Vagina (tissue), 2 donors: ENCODE data around the gene SAG. TPM values are rescaled to one million over a fixed set of nuclear protein-coding genes. Genes with fewer than 3 reads are reported as not detected.

Source experiments
- DNase-seq, 2 donors: peaks; one replicate each; pipeline ENCODE4 v3.0.0-alpha.2; 2017; ENCODE audit errors: extremely low spot score in 2 of 2
- H3K27ac ChIP-seq: fragments of 200-600 bp; sonication (generic); one replicate; pipeline ENCODE4 v1.5.1; 2019
- H3K27me3 ChIP-seq: fragments of 200-600 bp; sonication (generic); one replicate; pipeline ENCODE4 v1.5.1; 2019
- H3K36me3 ChIP-seq, 2 donors: fragments of 200-600 bp; sonication (generic); one replicate each; pipeline ENCODE4 v1.5.1; 2017 to 2019
- H3K4me1 ChIP-seq: fragments of 200-600 bp; sonication (generic); one replicate; pipeline ENCODE4 v1.5.1; 2019
- H3K4me3 ChIP-seq, 2 donors: fragments of 200-600 bp; sonication (generic); 1 replicate in 1 of 2; 2 replicates in 1 of 2; pipeline ENCODE4 v1.5.1; 2016 to 2019
- H3K9me3 ChIP-seq: fragments of 200-600 bp; sonication (generic); one replicate; pipeline ENCODE4 v1.5.1; 2019
- POLR2A ChIP-seq, 2 donors: fragments of 450-650 bp; IDR thresholded peaks; one replicate each; pipeline ENCODE4 v1.6.1; 2017; ENCODE audit warnings: antibody characterized with exemption in 2 of 2, mild to moderate bottlenecking in 2 of 2, moderate library complexity in 2 of 2
- POLR2AphosphoS5 ChIP-seq, 2 donors: sonication (generic); formaldehyde crosslinking; IDR thresholded peaks; one replicate each; pipeline ENCODE4 v1.9.0; 2017; ENCODE audit warnings: antibody characterized with exemption in 2 of 2, mild to moderate bottlenecking in 2 of 2, low read depth in 1 of 2; ENCODE audit not compliant: insufficient read depth in 1 of 2
- intact Hi-C: fragments of 100-400 bp; cut with DNase I; formaldehyde crosslinking; loops from one replicate; pipeline ENCODE4 v1.15.1; 2023
- total RNA-seq: library from RNA; depleted of rRNA; stranded (reverse); fragments of >200 nt; gene quantifications from one replicate; pipeline ENCODE4 v1.2.3, GENCODE V29; 2016
- TF ChIP-seq, protein P1 (sequence below), 3 experiments: fragments of 450-650 bp in 2 of 3; fragments of 200-600 bp in 1 of 3; sonication (generic) in 1 of 3; IDR thresholded peaks; one replicate each; pipeline ENCODE4 v1.5.1; 2017 to 2019; ENCODE audit warnings: antibody characterized with exemption in 3 of 3, mild to moderate bottlenecking in 2 of 3, moderate library complexity in 2 of 3

SAG gene
- total RNA-seq, 1 donor from 2014 or later, result not detected

- no peak overlapping the region for H3K27ac ChIP-seq
- intact Hi-C loops, result no loop called here
- H3K27me3 ChIP-seq, result no peaks in the 10 kb centered on the region
- no peaks in the 10 kb centered on the region for H3K9me3 ChIP-seq
- DNase-seq, result no peak
- H3K4me1 ChIP-seq, result peaks cover 6% of the 10 kb centered on the region
- peaks cover 0 to 73% of the 10 kb centered on the region in 2 donors for H3K36me3 ChIP-seq
- TF ChIP-seq POLR2A (IDR thresholded peaks at IDR 0.05), result no peak
- TF ChIP-seq POLR2AphosphoS5 (IDR thresholded peaks at IDR 0.05; ENCODE audit: insufficient read depth in 1 of 2, low read depth in 1 of 2), result no peak
- TF ChIP-seq, protein P1, sequence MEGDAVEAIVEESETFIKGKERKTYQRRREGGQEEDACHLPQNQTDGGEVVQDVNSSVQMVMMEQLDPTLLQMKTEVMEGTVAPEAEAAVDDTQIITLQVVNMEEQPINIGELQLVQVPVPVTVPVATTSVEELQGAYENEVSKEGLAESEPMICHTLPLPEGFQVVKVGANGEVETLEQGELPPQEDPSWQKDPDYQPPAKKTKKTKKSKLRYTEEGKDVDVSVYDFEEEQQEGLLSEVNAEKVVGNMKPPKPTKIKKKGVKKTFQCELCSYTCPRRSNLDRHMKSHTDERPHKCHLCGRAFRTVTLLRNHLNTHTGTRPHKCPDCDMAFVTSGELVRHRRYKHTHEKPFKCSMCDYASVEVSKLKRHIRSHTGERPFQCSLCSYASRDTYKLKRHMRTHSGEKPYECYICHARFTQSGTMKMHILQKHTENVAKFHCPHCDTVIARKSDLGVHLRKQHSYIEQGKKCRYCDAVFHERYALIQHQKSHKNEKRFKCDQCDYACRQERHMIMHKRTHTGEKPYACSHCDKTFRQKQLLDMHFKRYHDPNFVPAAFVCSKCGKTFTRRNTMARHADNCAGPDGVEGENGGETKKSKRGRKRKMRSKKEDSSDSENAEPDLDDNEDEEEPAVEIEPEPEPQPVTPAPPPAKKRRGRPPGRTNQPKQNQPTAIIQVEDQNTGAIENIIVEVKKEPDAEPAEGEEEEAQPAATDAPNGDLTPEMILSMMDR (IDR thresholded peaks at IDR 0.05), result no peak
- H3K4me3 ChIP-seq, result no peak overlapping the region
Measured at GRCh38 chr2:233290051-233290845, 17.4 kb upstream of the SAG start.

DNA sequence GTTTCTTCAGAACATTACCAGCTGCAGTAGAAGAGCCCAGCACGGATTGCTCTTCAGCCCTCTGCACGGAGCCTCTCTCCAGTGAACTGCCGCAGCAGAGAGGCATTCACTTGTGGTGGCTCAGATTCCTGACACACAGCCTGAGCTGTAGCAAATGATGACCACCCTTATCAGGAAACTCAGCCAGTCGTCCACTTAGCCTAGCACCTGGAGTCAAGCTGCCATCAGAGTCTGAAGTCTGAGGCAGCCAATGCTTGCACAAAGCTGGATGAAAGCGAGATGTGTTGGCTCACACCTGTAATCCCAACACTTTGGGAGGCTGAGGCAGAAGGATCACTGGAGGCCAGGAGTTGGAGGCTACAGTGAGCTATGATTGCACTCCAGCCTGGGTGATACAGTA, 11.7 kb upstream of the SAG start:
- Histone ChIP-seq H3K4me1 (no peaks in the 10 kb centered on the region), H3K36me3 (peaks cover 0 to 44% of the 10 kb centered on the region in 2 donors), H3K9me3 (no peaks in the 10 kb centered on the region), H3K27me3 (no peaks in the 10 kb centered on the region), H3K27ac (no peak overlapping the region), H3K4me3 (no peak overlapping the region)
- intact Hi-C loops, result no loop called here
- no peak for DNase-seq
- no peak for TF ChIP-seq POLR2AphosphoS5 (IDR thresholded peaks at IDR 0.05; ENCODE audit: insufficient read depth in 1 of 2, low read depth in 1 of 2)
- no peak for TF ChIP-seq POLR2A (IDR thresholded peaks at IDR 0.05)
- TF ChIP-seq, protein P1 (IDR thresholded peaks at IDR 0.05), result no peak

GRCh38 chr2:233297076-233297475, 10.5 kb upstream of the SAG start:
- Histone ChIP-seq H3K27me3 (no peaks in the 10 kb centered on the region), H3K27ac (no peak overlapping the region), H3K4me3 (no peak overlapping the region), H3K9me3 (no peaks in the 10 kb centered on the region), H3K36me3 (peaks cover 0 to 32% of the 10 kb centered on the region in 2 donors), H3K4me1 (no peaks in the 10 kb centered on the region)
- intact Hi-C loops, result no loop called here
- DNase-seq, result no peak
- TF ChIP-seq, protein P1 (IDR thresholded peaks at IDR 0.05), result no peak
- TF ChIP-seq POLR2AphosphoS5 (IDR thresholded peaks at IDR 0.05; ENCODE audit: insufficient read depth in 1 of 2, low read depth in 1 of 2) (no peak), POLR2A (IDR thresholded peaks at IDR 0.05) (no peak)

- H3K36me3 ChIP-seq, result peaks cover 0 to 6% of the 10 kb centered on the region in 2 donors
- H3K9me3 ChIP-seq, result no peaks in the 10 kb centered on the region
- no peaks in the 10 kb centered on the region for H3K27me3 ChIP-seq
- intact Hi-C loops, result no loop called here
- H3K4me3 ChIP-seq, result no peak overlapping the region
- H3K27ac ChIP-seq, result no peak overlapping the region
- no peaks in the 10 kb centered on the region for H3K4me1 ChIP-seq
- DNase-seq, result no peak
- TF ChIP-seq POLR2A (IDR thresholded peaks at IDR 0.05) (no peak), POLR2AphosphoS5 (IDR thresholded peaks at IDR 0.05; ENCODE audit: insufficient read depth in 1 of 2, low read depth in 1 of 2) (no peak)
- TF ChIP-seq, protein P1 (IDR thresholded peaks at IDR 0.05), result no peak
Measured at GRCh38 chr2:233300401-233300800, 7.2 kb upstream of the SAG start.

DNA sequence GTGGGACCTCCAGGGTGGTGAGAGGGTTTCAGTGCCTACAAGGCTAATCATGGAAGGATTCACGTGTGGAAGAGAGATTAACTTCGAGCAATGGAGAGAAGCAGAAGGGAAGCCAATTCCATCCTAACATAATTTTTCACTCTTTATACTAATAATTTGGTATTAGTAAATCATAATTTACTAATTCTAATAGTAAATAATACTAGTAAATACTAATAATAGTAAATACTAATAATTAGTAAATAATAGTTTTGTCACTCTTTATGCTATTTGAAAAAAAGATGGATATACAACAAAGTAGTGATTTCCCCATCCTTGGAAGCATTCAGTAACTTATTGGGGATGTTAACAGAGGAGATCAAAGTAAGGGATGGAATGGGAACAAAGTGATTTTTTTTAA, 6.4 kb upstream of the SAG start:
- H3K4me3 ChIP-seq, result no peak overlapping the region
- H3K4me1 ChIP-seq, result no peaks in the 10 kb centered on the region
- H3K9me3 ChIP-seq, result no peaks in the 10 kb centered on the region
- H3K27me3 ChIP-seq, result no peaks in the 10 kb centered on the region
- no peak overlapping the region for H3K27ac ChIP-seq
- no peak for DNase-seq
- TF ChIP-seq POLR2AphosphoS5 (IDR thresholded peaks at IDR 0.05; ENCODE audit: insufficient read depth in 1 of 2, low read depth in 1 of 2), result no peak
- TF ChIP-seq, protein P1 (IDR thresholded peaks at IDR 0.05), result no peak
- intact Hi-C loops, result no loop called here
- no peaks in the 10 kb centered on the region for H3K36me3 ChIP-seq
